H1 (cell line): ENCODE data around the gene ACADSB. TPM values are rescaled to one million over a fixed set of nuclear protein-coding genes. Genes with fewer than 3 reads are reported as not detected.

ENCODE experiments used
- CBX5 ChIP-seq: fragments of 300-800, 300-1000 bp; sonication (generic); IDR thresholded peaks from 2 replicates; pipeline ENCODE4 v1.7.1; 2016; ENCODE audit warnings: antibody characterized with exemption, low read length, low read depth
- CTCF ChIP-seq, 3 experiments: IDR thresholded peaks; 1 replicate in 2 of 3; 2 replicates in 1 of 3; pipeline versions ENCODE4 v1.5.1 to v1.6.1; 2011; ENCODE audit warnings: low read length in 3 of 3, mild to moderate bottlenecking in 3 of 3, inconsistent platforms in 2 of 3, low read depth in 1 of 3, moderate library complexity in 1 of 3; ENCODE audit not compliant: insufficient read depth in 1 of 3; ENCODE audit errors: control extremely low read depth in 1 of 3
- EP300 ChIP-seq, 2 experiments: IDR thresholded peaks; 1 replicate in 1 of 2; 2 replicates in 1 of 2; pipeline ENCODE4 v1.6.1; 2011 to 2012; ENCODE audit warnings: low read depth in 2 of 2, low read length in 2 of 2, mild to moderate bottlenecking in 2 of 2, borderline replicate concordance in 1 of 2, inconsistent platforms in 1 of 2, moderate library complexity in 1 of 2
- KDM5A ChIP-seq: fragments of 200-600 bp; IDR thresholded peaks from 2 replicates; pipeline ENCODE4 v1.7.1; 2012; ENCODE audit warnings: mild to moderate bottlenecking, low read length, inconsistent platforms, mixed read lengths
- POU5F1 ChIP-seq: IDR thresholded peaks from 2 replicates; pipeline ENCODE4 v1.6.1; 2011; ENCODE audit warnings: low read depth, mild to moderate bottlenecking, low read length, moderate library complexity
- polyA plus RNA-seq, 7 experiments: library from polyadenylated mRNA; depleted of rRNA in 3 of 7; stranded (reverse) in 5 of 7; unstranded in 2 of 7; fragments of >200 nt in 5 of 7; fragments of 200-250 nt in 2 of 7; gene quantifications; 1 replicate in 5 of 7; 2 replicates in 1 of 7; 4 replicates in 1 of 7; pipeline versions ENCODE4 v1.2.1 to v1.2.3, GENCODE V29; 2011 to 2013; ENCODE audit warnings: missing spikeins in 2 of 7, mixed read lengths in 2 of 7
- total RNA-seq: library from RNA; stranded (reverse); fragmentation: NEBNext Ultra II Directional; extraction: Animal tissue kit (Norgen Biotek cat#: 25700); gene quantifications from 2 replicates; pipeline ENCODE4 v1.2.1, GENCODE V29; 2021
- TF ChIP-seq, protein P1 (sequence below): IDR thresholded peaks from 2 replicates; pipeline ENCODE4 v1.6.1; 2012; ENCODE audit warnings: inconsistent platforms
- TF ChIP-seq, protein P2 (sequence below): IDR thresholded peaks from 2 replicates; pipeline ENCODE4 v1.6.1; 2012; ENCODE audit warnings: inconsistent platforms
- TF ChIP-seq, protein P3 (sequence below): fragments of 300-600 bp; sonication (generic); IDR thresholded peaks from 2 replicates; pipeline ENCODE4 v1.7.1; 2012; ENCODE audit warnings: low read length, moderate library complexity, mild to moderate bottlenecking, inconsistent platforms; ENCODE audit not compliant: insufficient replicate concordance

Gene ACADSB
- total and polyA plus RNA-seq, 2 of the 8 experiments (the other 6 are each of a cell fraction or from before 2014, with no cell fraction given): 5.6 to 11.2 TPM

DNA sequence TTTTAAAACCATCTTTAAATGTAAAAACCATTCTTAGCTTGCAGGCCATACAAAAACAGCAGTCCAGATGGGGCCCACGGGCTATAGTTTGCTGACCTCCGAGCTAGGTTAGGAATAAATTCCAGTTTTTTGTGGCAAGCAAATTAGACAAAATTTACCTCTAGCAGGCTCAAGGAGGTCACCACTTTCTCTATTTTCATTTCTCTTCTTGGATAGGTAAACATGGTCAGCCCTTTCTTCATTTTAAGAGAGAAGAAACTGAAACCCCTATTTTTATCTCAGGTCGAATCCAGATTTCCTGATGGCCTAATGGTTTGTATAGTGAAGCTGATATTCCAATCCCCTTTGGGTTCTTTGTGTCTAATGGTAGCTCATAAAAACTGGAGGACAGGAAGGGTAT, 10.9 kb upstream of the ACADSB start (continued):
- TF ChIP-seq CTCF (IDR thresholded peaks at IDR 0.05; ENCODE audit: control extremely low read depth in 1 of 3, insufficient read depth in 1 of 3, low read depth in 1 of 3, low read length in 3 of 3): no peak
- TF ChIP-seq EP300 (IDR thresholded peaks at IDR 0.05; ENCODE audit: borderline replicate concordance in 1 of 2, low read depth in 2 of 2, low read length in 2 of 2): no peak
- no peak for TF ChIP-seq KDM5A
- no peak for TF ChIP-seq CBX5
- TF ChIP-seq, protein P1, sequence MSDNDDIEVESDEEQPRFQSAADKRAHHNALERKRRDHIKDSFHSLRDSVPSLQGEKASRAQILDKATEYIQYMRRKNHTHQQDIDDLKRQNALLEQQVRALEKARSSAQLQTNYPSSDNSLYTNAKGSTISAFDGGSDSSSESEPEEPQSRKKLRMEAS: no peak
- TF ChIP-seq POU5F1: no peak
- TF ChIP-seq, protein P2, sequence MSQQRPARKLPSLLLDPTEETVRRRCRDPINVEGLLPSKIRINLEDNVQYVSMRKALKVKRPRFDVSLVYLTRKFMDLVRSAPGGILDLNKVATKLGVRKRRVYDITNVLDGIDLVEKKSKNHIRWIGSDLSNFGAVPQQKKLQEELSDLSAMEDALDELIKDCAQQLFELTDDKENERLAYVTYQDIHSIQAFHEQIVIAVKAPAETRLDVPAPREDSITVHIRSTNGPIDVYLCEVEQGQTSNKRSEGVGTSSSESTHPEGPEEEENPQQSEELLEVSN: no peak
- TF ChIP-seq, protein P3, sequence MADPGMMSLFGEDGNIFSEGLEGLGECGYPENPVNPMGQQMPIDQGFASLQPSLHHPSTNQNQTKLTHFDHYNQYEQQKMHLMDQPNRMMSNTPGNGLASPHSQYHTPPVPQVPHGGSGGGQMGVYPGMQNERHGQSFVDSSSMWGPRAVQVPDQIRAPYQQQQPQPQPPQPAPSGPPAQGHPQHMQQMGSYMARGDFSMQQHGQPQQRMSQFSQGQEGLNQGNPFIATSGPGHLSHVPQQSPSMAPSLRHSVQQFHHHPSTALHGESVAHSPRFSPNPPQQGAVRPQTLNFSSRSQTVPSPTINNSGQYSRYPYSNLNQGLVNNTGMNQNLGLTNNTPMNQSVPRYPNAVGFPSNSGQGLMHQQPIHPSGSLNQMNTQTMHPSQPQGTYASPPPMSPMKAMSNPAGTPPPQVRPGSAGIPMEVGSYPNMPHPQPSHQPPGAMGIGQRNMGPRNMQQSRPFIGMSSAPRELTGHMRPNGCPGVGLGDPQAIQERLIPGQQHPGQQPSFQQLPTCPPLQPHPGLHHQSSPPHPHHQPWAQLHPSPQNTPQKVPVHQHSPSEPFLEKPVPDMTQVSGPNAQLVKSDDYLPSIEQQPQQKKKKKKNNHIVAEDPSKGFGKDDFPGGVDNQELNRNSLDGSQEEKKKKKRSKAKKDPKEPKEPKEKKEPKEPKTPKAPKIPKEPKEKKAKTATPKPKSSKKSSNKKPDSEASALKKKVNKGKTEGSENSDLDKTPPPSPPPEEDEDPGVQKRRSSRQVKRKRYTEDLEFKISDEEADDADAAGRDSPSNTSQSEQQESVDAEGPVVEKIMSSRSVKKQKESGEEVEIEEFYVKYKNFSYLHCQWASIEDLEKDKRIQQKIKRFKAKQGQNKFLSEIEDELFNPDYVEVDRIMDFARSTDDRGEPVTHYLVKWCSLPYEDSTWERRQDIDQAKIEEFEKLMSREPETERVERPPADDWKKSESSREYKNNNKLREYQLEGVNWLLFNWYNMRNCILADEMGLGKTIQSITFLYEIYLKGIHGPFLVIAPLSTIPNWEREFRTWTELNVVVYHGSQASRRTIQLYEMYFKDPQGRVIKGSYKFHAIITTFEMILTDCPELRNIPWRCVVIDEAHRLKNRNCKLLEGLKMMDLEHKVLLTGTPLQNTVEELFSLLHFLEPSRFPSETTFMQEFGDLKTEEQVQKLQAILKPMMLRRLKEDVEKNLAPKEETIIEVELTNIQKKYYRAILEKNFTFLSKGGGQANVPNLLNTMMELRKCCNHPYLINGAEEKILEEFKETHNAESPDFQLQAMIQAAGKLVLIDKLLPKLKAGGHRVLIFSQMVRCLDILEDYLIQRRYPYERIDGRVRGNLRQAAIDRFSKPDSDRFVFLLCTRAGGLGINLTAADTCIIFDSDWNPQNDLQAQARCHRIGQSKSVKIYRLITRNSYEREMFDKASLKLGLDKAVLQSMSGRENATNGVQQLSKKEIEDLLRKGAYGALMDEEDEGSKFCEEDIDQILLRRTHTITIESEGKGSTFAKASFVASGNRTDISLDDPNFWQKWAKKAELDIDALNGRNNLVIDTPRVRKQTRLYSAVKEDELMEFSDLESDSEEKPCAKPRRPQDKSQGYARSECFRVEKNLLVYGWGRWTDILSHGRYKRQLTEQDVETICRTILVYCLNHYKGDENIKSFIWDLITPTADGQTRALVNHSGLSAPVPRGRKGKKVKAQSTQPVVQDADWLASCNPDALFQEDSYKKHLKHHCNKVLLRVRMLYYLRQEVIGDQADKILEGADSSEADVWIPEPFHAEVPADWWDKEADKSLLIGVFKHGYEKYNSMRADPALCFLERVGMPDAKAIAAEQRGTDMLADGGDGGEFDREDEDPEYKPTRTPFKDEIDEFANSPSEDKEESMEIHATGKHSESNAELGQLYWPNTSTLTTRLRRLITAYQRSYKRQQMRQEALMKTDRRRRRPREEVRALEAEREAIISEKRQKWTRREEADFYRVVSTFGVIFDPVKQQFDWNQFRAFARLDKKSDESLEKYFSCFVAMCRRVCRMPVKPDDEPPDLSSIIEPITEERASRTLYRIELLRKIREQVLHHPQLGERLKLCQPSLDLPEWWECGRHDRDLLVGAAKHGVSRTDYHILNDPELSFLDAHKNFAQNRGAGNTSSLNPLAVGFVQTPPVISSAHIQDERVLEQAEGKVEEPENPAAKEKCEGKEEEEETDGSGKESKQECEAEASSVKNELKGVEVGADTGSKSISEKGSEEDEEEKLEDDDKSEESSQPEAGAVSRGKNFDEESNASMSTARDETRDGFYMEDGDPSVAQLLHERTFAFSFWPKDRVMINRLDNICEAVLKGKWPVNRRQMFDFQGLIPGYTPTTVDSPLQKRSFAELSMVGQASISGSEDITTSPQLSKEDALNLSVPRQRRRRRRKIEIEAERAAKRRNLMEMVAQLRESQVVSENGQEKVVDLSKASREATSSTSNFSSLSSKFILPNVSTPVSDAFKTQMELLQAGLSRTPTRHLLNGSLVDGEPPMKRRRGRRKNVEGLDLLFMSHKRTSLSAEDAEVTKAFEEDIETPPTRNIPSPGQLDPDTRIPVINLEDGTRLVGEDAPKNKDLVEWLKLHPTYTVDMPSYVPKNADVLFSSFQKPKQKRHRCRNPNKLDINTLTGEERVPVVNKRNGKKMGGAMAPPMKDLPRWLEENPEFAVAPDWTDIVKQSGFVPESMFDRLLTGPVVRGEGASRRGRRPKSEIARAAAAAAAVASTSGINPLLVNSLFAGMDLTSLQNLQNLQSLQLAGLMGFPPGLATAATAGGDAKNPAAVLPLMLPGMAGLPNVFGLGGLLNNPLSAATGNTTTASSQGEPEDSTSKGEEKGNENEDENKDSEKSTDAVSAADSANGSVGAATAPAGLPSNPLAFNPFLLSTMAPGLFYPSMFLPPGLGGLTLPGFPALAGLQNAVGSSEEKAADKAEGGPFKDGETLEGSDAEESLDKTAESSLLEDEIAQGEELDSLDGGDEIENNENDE: no peak
- TF ChIP-seq, all 59 proteins: peak for 0
